Suprapubic skin (tissue), 4 donors: ENCODE measurements around the gene WDR37.

Source experiments
- EP300 ChIP-seq: sonication (generic); formaldehyde crosslinking; IDR thresholded peaks from one replicate; pipeline ENCODE4 v1.6.1; 2017; ENCODE audit warnings: antibody characterized with exemption
- POLR2AphosphoS5 ChIP-seq, 3 donors: sonication (generic); formaldehyde crosslinking; IDR thresholded peaks; one replicate each; pipeline ENCODE4 v1.6.1; 2017; ENCODE audit warnings: antibody characterized with exemption in 3 of 3
- TF ChIP-seq, protein P1 (sequence below), 2 donors: fragments of 200-600 bp in 1 of 2; fragments of 450-650 bp in 1 of 2; sonication (generic) in 1 of 2; IDR thresholded peaks; one replicate each; pipeline ENCODE4 v1.5.1; 2016 to 2019; ENCODE audit warnings: antibody characterized with exemption in 2 of 2, mild to moderate bottlenecking in 1 of 2, moderate library complexity in 1 of 2

DNA sequence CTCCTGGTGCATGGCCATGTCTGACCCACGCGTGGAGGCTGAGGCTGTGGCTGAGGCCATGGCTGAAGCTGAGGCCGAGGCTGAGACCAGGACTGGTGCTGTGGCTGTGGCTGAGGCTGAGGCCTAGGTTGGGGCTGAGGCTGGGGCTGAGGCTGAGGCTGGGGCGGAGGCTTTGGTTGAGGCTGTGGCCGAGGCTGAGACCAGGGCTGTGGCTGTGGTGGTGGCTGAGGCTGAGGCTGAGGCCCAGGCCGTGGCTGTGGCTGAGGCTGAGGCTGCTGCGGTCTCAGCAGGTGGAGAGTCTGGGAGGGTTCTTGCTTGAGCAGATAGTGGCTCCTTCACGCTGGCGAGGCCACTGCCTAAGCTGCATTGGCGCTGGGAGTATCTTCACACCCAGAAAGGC is 76.4 kb downstream of the WDR37 start:
- TF ChIP-seq, protein P1, sequence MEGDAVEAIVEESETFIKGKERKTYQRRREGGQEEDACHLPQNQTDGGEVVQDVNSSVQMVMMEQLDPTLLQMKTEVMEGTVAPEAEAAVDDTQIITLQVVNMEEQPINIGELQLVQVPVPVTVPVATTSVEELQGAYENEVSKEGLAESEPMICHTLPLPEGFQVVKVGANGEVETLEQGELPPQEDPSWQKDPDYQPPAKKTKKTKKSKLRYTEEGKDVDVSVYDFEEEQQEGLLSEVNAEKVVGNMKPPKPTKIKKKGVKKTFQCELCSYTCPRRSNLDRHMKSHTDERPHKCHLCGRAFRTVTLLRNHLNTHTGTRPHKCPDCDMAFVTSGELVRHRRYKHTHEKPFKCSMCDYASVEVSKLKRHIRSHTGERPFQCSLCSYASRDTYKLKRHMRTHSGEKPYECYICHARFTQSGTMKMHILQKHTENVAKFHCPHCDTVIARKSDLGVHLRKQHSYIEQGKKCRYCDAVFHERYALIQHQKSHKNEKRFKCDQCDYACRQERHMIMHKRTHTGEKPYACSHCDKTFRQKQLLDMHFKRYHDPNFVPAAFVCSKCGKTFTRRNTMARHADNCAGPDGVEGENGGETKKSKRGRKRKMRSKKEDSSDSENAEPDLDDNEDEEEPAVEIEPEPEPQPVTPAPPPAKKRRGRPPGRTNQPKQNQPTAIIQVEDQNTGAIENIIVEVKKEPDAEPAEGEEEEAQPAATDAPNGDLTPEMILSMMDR (IDR thresholded peaks at IDR 0.05): no peak
- TF ChIP-seq POLR2AphosphoS5 (IDR thresholded peaks at IDR 0.05) (no peak), EP300 (no peak)
